H1 (cell line): ENCODE data around the gene SPDYA. TPM values are rescaled to one million over a fixed set of nuclear protein-coding genes. Genes with fewer than 3 reads are reported as not detected.

ENCODE experiments used
- BACH1 ChIP-seq: IDR thresholded peaks from 2 replicates; pipeline ENCODE4 v1.6.1; 2012; ENCODE audit warnings: low read length, improper control_type of control experiment
- CBX5 ChIP-seq: fragments of 300-800, 300-1000 bp; sonication (generic); IDR thresholded peaks from 2 replicates; pipeline ENCODE4 v1.7.1; 2016; ENCODE audit warnings: antibody characterized with exemption, low read length, low read depth
- FOSL1 ChIP-seq: IDR thresholded peaks from 2 replicates; pipeline ENCODE4 v1.6.1; 2011; ENCODE audit warnings: mild to moderate bottlenecking, low read depth, low read length, moderate library complexity; ENCODE audit not compliant: insufficient read depth
- GTF2F1 ChIP-seq: IDR thresholded peaks from 2 replicates; pipeline ENCODE4 v1.6.1; 2012; ENCODE audit warnings: low read depth, low read length, improper control_type of control experiment, borderline replicate concordance
- JUND ChIP-seq: IDR thresholded peaks from 2 replicates; pipeline ENCODE4 v1.6.1; 2011; ENCODE audit warnings: mild to moderate bottlenecking, improper control_type of control experiment, low read length
- MAFK ChIP-seq: IDR thresholded peaks from 2 replicates; pipeline ENCODE4 v1.6.1; 2012; ENCODE audit warnings: low read depth, mild to moderate bottlenecking, improper control_type of control experiment, low read length
- RAD21 ChIP-seq, 2 experiments: IDR thresholded peaks in 1 of 2; conservative IDR thresholded peaks in 1 of 2; 2 replicates each; pipeline ENCODE4 v1.6.1; 2011; ENCODE audit warnings: low read depth in 2 of 2, low read length in 2 of 2, improper control_type of control experiment in 1 of 2, inconsistent platforms in 1 of 2, mild to moderate bottlenecking in 1 of 2, moderate library complexity in 1 of 2
- SAP30 ChIP-seq: fragments of 300-600 bp; sonication (generic); IDR thresholded peaks from 2 replicates; pipeline ENCODE4 v1.7.1; 2012; ENCODE audit warnings: low read length, moderate library complexity, mild to moderate bottlenecking, inconsistent platforms; ENCODE audit not compliant: insufficient read depth, insufficient replicate concordance
- SRF ChIP-seq: IDR thresholded peaks from 2 replicates; pipeline ENCODE4 v1.6.1; 2011; ENCODE audit warnings: mild to moderate bottlenecking, low read depth, low read length, moderate library complexity
- polyA plus RNA-seq, 7 experiments: library from polyadenylated mRNA; depleted of rRNA in 3 of 7; stranded (reverse) in 5 of 7; unstranded in 2 of 7; fragments of >200 nt in 5 of 7; fragments of 200-250 nt in 2 of 7; gene quantifications; 1 replicate in 5 of 7; 2 replicates in 1 of 7; 4 replicates in 1 of 7; pipeline versions ENCODE4 v1.2.1 to v1.2.3, GENCODE V29; 2011 to 2013; ENCODE audit warnings: missing spikeins in 2 of 7, mixed read lengths in 2 of 7
- total RNA-seq: library from RNA; stranded (reverse); fragmentation: NEBNext Ultra II Directional; extraction: Animal tissue kit (Norgen Biotek cat#: 25700); gene quantifications from 2 replicates; pipeline ENCODE4 v1.2.1, GENCODE V29; 2021
- TF ChIP-seq, protein P1 (sequence below): fragments of 300-600 bp; sonication (generic); IDR thresholded peaks from 2 replicates; pipeline ENCODE4 v1.7.1; 2012; ENCODE audit warnings: low read length, moderate library complexity, mild to moderate bottlenecking, inconsistent platforms; ENCODE audit not compliant: insufficient replicate concordance
- TF ChIP-seq, protein P2 (sequence below): IDR thresholded peaks from 2 replicates; pipeline ENCODE4 v1.6.1; 2012; ENCODE audit warnings: inconsistent platforms

Gene SPDYA
- total and polyA plus RNA-seq, 2 of the 8 experiments (the other 6 are each of a cell fraction or from before 2014, with no cell fraction given), result 0.12 to 0.35 TPM

DNA sequence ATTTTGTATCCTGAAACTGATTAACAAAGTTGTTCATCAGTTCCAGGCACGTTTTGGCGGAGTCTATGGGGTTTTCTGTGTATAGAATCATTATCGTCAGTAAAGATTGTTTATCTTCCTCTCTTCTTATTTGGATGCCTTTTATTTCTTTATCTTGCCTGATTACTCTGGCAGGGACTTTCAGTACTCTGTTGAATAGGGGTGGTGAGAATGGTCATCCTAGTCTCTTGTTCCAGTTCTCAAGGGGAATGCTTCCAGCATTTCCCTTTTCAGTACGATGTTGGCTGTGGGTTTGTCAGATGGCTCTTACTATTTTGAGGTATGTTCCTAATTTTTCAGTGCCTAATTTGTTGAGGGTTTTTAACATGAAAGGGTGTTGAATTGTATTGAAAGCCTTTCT is 14.0 kb upstream of the SPDYA start (continued):
- TF ChIP-seq, protein P1, sequence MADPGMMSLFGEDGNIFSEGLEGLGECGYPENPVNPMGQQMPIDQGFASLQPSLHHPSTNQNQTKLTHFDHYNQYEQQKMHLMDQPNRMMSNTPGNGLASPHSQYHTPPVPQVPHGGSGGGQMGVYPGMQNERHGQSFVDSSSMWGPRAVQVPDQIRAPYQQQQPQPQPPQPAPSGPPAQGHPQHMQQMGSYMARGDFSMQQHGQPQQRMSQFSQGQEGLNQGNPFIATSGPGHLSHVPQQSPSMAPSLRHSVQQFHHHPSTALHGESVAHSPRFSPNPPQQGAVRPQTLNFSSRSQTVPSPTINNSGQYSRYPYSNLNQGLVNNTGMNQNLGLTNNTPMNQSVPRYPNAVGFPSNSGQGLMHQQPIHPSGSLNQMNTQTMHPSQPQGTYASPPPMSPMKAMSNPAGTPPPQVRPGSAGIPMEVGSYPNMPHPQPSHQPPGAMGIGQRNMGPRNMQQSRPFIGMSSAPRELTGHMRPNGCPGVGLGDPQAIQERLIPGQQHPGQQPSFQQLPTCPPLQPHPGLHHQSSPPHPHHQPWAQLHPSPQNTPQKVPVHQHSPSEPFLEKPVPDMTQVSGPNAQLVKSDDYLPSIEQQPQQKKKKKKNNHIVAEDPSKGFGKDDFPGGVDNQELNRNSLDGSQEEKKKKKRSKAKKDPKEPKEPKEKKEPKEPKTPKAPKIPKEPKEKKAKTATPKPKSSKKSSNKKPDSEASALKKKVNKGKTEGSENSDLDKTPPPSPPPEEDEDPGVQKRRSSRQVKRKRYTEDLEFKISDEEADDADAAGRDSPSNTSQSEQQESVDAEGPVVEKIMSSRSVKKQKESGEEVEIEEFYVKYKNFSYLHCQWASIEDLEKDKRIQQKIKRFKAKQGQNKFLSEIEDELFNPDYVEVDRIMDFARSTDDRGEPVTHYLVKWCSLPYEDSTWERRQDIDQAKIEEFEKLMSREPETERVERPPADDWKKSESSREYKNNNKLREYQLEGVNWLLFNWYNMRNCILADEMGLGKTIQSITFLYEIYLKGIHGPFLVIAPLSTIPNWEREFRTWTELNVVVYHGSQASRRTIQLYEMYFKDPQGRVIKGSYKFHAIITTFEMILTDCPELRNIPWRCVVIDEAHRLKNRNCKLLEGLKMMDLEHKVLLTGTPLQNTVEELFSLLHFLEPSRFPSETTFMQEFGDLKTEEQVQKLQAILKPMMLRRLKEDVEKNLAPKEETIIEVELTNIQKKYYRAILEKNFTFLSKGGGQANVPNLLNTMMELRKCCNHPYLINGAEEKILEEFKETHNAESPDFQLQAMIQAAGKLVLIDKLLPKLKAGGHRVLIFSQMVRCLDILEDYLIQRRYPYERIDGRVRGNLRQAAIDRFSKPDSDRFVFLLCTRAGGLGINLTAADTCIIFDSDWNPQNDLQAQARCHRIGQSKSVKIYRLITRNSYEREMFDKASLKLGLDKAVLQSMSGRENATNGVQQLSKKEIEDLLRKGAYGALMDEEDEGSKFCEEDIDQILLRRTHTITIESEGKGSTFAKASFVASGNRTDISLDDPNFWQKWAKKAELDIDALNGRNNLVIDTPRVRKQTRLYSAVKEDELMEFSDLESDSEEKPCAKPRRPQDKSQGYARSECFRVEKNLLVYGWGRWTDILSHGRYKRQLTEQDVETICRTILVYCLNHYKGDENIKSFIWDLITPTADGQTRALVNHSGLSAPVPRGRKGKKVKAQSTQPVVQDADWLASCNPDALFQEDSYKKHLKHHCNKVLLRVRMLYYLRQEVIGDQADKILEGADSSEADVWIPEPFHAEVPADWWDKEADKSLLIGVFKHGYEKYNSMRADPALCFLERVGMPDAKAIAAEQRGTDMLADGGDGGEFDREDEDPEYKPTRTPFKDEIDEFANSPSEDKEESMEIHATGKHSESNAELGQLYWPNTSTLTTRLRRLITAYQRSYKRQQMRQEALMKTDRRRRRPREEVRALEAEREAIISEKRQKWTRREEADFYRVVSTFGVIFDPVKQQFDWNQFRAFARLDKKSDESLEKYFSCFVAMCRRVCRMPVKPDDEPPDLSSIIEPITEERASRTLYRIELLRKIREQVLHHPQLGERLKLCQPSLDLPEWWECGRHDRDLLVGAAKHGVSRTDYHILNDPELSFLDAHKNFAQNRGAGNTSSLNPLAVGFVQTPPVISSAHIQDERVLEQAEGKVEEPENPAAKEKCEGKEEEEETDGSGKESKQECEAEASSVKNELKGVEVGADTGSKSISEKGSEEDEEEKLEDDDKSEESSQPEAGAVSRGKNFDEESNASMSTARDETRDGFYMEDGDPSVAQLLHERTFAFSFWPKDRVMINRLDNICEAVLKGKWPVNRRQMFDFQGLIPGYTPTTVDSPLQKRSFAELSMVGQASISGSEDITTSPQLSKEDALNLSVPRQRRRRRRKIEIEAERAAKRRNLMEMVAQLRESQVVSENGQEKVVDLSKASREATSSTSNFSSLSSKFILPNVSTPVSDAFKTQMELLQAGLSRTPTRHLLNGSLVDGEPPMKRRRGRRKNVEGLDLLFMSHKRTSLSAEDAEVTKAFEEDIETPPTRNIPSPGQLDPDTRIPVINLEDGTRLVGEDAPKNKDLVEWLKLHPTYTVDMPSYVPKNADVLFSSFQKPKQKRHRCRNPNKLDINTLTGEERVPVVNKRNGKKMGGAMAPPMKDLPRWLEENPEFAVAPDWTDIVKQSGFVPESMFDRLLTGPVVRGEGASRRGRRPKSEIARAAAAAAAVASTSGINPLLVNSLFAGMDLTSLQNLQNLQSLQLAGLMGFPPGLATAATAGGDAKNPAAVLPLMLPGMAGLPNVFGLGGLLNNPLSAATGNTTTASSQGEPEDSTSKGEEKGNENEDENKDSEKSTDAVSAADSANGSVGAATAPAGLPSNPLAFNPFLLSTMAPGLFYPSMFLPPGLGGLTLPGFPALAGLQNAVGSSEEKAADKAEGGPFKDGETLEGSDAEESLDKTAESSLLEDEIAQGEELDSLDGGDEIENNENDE, result no peak
- TF ChIP-seq RAD21 (IDR thresholded peaks at IDR 0.05 in 1 of 2, conservative IDR thresholded peaks at IDR 0.05 in 1 of 2; ENCODE audit: low read depth in 2 of 2, low read length in 2 of 2) (no peak), FOSL1 (no peak), SRF (no peak), GTF2F1 (no peak), MAFK (no peak), BACH1 (no peak), JUND (no peak), CBX5 (no peak), SAP30 (no peak)
- TF ChIP-seq, protein P2, sequence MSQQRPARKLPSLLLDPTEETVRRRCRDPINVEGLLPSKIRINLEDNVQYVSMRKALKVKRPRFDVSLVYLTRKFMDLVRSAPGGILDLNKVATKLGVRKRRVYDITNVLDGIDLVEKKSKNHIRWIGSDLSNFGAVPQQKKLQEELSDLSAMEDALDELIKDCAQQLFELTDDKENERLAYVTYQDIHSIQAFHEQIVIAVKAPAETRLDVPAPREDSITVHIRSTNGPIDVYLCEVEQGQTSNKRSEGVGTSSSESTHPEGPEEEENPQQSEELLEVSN, result no peak
